Fibroblast of mammary gland (primary cell): ENCODE data around the gene TMEM151B.

Source experiments
- DNase-seq: peaks from one replicate; pipeline ENCODE4 v3.0.0-alpha.2; 2010; ENCODE audit warnings: low read depth
- H3K4me3 ChIP-seq: 2 replicates; pipeline ENCODE4 v1.5.1; 2011; ENCODE audit warnings: low read depth, mild to moderate bottlenecking, low read length, moderate library complexity; ENCODE audit not compliant: control insufficient read depth
- TF ChIP-seq, protein P1 (sequence below): conservative IDR thresholded peaks from 2 replicates; pipeline ENCODE4 v1.5.1; 2011; ENCODE audit warnings: low read depth, low read length, inconsistent platforms; ENCODE audit not compliant: control insufficient read depth, insufficient read depth

The TMEM151B gene

DNA sequence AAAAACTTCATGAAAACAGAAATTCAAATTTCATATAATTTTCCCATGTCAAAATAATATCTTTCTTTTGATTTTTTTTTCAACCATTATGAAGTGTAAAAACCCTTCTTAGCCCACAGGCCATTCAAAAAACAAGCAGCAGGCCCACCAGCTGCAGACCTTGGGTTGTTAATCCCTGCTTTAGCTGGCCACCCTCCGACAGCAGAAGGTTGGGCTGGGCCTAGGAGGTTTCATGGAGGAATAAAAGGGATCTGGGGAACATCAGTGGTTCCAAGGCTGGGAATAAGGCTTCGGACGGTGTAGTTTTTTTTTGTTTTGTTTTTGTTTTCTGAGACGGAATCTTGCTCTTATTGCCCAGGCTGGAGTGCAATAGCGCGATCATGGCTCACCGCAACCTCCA, 26.9 kb upstream of the TMEM151B start:
- DNase-seq: no peak
- TF ChIP-seq, protein P1, sequence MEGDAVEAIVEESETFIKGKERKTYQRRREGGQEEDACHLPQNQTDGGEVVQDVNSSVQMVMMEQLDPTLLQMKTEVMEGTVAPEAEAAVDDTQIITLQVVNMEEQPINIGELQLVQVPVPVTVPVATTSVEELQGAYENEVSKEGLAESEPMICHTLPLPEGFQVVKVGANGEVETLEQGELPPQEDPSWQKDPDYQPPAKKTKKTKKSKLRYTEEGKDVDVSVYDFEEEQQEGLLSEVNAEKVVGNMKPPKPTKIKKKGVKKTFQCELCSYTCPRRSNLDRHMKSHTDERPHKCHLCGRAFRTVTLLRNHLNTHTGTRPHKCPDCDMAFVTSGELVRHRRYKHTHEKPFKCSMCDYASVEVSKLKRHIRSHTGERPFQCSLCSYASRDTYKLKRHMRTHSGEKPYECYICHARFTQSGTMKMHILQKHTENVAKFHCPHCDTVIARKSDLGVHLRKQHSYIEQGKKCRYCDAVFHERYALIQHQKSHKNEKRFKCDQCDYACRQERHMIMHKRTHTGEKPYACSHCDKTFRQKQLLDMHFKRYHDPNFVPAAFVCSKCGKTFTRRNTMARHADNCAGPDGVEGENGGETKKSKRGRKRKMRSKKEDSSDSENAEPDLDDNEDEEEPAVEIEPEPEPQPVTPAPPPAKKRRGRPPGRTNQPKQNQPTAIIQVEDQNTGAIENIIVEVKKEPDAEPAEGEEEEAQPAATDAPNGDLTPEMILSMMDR: no peak
- H3K4me3 ChIP-seq: no peak overlapping the region

GRCh38 chr6:44245391-44245911, 24.8 kb upstream of the TMEM151B start:
- TF ChIP-seq, protein P1: no peak
- no peak for DNase-seq
- H3K4me3 ChIP-seq: peak overlapping the region; percentile 100

- peak overlapping the region; percentile 100 for H3K4me3 ChIP-seq
- TF ChIP-seq, protein P1: no peak
- DNase-seq: peak; percentile 71
Observed at GRCh38 chr6:44245912-44246662, 24.2 kb upstream of the TMEM151B start.

GRCh38 chr6:44246663-44247337, 23.4 kb upstream of the TMEM151B start, which contains the start of gene HSP90AB1:
TSS of gene HSP90AB1 (plus strand) at chr6:44247101. CDS start at chr6:44248630, 1,529 bp downstream.
- H3K4me3 ChIP-seq: peak within 1 kb of the TSS; percentile 100
- peak; percentile 97 for DNase-seq
- TF ChIP-seq, protein P1: no peak

GRCh38 chr6:44247338-44248302, 22.6 kb upstream of the TMEM151B start:
- peak; percentile 49 for DNase-seq
- H3K4me3 ChIP-seq: peak overlapping the region; percentile 100
- TF ChIP-seq, protein P1: no peak

DNA sequence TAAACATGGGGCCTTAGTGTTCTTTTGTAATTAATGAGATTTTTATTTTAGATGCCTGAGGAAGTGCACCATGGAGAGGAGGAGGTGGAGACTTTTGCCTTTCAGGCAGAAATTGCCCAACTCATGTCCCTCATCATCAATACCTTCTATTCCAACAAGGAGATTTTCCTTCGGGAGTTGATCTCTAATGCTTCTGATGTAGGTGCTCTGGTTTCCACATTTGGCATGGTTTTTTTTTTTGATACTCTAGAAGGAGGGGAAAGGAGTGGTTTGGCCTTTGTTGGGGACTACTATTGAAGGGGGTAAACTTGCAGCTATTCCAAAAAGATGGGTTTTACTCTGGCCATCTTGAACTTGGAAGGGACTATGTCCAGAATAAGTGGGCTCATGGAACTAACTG, 21.7 kb upstream of the TMEM151B start:
- TF ChIP-seq, protein P1: no peak
- DNase-seq: no peak
- H3K4me3 ChIP-seq: peak overlapping the region; percentile 100
